Measurements from ENCODE around the gene CLEC4G. TPM values are rescaled to one million over a fixed set of nuclear protein-coding genes. Genes with fewer than 3 reads are reported as not detected.

Gene CLEC4G, protein sequence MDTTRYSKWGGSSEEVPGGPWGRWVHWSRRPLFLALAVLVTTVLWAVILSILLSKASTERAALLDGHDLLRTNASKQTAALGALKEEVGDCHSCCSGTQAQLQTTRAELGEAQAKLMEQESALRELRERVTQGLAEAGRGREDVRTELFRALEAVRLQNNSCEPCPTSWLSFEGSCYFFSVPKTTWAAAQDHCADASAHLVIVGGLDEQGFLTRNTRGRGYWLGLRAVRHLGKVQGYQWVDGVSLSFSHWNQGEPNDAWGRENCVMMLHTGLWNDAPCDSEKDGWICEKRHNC
- 0.55 to 0.66 TPM (median 0.62 TPM) in 3 replicates for total RNA-seq (2021)
- not detected for Bru-seq, nascent RNA
- long read RNA-seq, experiment 1, partial matches to known transcripts = 2 of 2 reads
- long read RNA-seq, experiment 1, other reads (novel, unspliced or antisense) = 0 of 2 reads
- long read RNA-seq, experiment 2, partial matches to known transcripts = 1 of 1 reads
- long read RNA-seq, experiment 2, other reads (novel, unspliced or antisense) = 0 of 1 reads
- long read RNA-seq, experiment 3, partial matches to known transcripts = 1 of 4 reads
- long read RNA-seq, experiment 3, other reads (novel, unspliced or antisense) = 3 of 4 reads

GRCh38 chr19:7732045-7732444 lies at the start of gene CLEC4G:
CLEC4G (minus strand) TSS chr19:7732110; CDS start chr19:7732102, 8 bp downstream.
- Mint-ChIP-seq H3K4me1 (peaks cover 13% of the 10 kb centered on the region), H3K4me3 (peak within 1 kb of the TSS; percentile 43), H3K27me3 (ENCODE audit: low read depth) (peaks cover 90% of the 10 kb centered on the region), H3K36me3 (no peaks in the 10 kb centered on the region), H3K27ac (no peak within 1 kb of the TSS), H3K9me3 (no peaks in the 10 kb centered on the region)
- ChIA-PET CTCF (interaction anchor here (0.5 to 1.8 kb wide), 2 partner anchors 67 to 378 kb away, joined by 3 to 6 read pairs; no protein-coding TSS in a partner anchor), POLR2A (no interaction called here)
- DNase-seq (ENCODE audit: low spot score) (no peak), ATAC-seq (no peak)
- TF ChIP-seq ETV6 (CRISPR knock-in tag; IDR thresholded peaks at IDR 0.05) (no peak), PRDM15 (CRISPR knock-in tag; IDR thresholded peaks at IDR 0.05) (no peak), ZNF121 (CRISPR knock-in tag; IDR thresholded peaks at IDR 0.05) (no peak), SMAD4 (CRISPR knock-in tag; IDR thresholded peaks at IDR 0.05) (no peak), OVOL2 (CRISPR knock-in tag; IDR thresholded peaks at IDR 0.05; ENCODE audit: borderline replicate concordance) (no peak), FOXJ3 (CRISPR knock-in tag; IDR thresholded peaks at IDR 0.05; ENCODE audit: borderline replicate concordance) (no peak), STAT6 (CRISPR knock-in tag; conservative IDR thresholded peaks at IDR 0.05; ENCODE audit: low read depth) (no peak), FOXK1 (CRISPR knock-in tag; IDR thresholded peaks at IDR 0.05) (no peak), TP53 (CRISPR knock-in tag; IDR thresholded peaks at IDR 0.05) (no peak), NR1H2 (CRISPR knock-in tag; IDR thresholded peaks at IDR 0.05) (no peak), ZSCAN18 (CRISPR knock-in tag; IDR thresholded peaks at IDR 0.05) (no peak), SOX15 (CRISPR knock-in tag; IDR thresholded peaks at IDR 0.05) (no peak), IRF2 (CRISPR knock-in tag; IDR thresholded peaks at IDR 0.05; ENCODE audit: borderline replicate concordance, low read depth) (no peak), NFATC4 (CRISPR knock-in tag; IDR thresholded peaks at IDR 0.05) (no peak)
- TF ChIP-seq, protein P1, sequence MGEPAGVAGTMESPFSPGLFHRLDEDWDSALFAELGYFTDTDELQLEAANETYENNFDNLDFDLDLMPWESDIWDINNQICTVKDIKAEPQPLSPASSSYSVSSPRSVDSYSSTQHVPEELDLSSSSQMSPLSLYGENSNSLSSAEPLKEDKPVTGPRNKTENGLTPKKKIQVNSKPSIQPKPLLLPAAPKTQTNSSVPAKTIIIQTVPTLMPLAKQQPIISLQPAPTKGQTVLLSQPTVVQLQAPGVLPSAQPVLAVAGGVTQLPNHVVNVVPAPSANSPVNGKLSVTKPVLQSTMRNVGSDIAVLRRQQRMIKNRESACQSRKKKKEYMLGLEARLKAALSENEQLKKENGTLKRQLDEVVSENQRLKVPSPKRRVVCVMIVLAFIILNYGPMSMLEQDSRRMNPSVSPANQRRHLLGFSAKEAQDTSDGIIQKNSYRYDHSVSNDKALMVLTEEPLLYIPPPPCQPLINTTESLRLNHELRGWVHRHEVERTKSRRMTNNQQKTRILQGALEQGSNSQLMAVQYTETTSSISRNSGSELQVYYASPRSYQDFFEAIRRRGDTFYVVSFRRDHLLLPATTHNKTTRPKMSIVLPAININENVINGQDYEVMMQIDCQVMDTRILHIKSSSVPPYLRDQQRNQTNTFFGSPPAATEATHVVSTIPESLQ (CRISPR knock-in tag; IDR thresholded peaks at IDR 0.05) = no peak
- TF ChIP-seq, protein P2, sequence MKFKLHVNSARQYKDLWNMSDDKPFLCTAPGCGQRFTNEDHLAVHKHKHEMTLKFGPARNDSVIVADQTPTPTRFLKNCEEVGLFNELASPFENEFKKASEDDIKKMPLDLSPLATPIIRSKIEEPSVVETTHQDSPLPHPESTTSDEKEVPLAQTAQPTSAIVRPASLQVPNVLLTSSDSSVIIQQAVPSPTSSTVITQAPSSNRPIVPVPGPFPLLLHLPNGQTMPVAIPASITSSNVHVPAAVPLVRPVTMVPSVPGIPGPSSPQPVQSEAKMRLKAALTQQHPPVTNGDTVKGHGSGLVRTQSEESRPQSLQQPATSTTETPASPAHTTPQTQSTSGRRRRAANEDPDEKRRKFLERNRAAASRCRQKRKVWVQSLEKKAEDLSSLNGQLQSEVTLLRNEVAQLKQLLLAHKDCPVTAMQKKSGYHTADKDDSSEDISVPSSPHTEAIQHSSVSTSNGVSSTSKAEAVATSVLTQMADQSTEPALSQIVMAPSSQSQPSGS (CRISPR knock-in tag; IDR thresholded peaks at IDR 0.05; ENCODE audit: borderline replicate concordance, low read depth) = no peak
- TF ChIP-seq, protein P3, sequence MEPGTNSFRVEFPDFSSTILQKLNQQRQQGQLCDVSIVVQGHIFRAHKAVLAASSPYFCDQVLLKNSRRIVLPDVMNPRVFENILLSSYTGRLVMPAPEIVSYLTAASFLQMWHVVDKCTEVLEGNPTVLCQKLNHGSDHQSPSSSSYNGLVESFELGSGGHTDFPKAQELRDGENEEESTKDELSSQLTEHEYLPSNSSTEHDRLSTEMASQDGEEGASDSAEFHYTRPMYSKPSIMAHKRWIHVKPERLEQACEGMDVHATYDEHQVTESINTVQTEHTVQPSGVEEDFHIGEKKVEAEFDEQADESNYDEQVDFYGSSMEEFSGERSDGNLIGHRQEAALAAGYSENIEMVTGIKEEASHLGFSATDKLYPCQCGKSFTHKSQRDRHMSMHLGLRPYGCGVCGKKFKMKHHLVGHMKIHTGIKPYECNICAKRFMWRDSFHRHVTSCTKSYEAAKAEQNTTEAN (CRISPR knock-in tag; IDR thresholded peaks at IDR 0.05) = no peak
